GM12878 (cell line): ENCODE data around the gene COPZ1. TPM values are rescaled to one million over a fixed set of nuclear protein-coding genes. Genes with fewer than 3 reads are reported as not detected.

ENCODE experiments used
- ATF3 ChIP-seq: IDR thresholded peaks from 2 replicates; pipeline ENCODE4 v1.6.1; 2011; ENCODE audit warnings: low read depth, mild to moderate bottlenecking, low read length, moderate library complexity, borderline replicate concordance; ENCODE audit errors: extremely low read depth
- CHD1 ChIP-seq: IDR thresholded peaks from 2 replicates; pipeline ENCODE4 v1.6.1; 2012; ENCODE audit warnings: low read depth, low read length, improper control_type of control experiment
- CTCF ChIP-seq, 3 experiments: IDR thresholded peaks in 2 of 3; conservative IDR thresholded peaks in 1 of 3; 2 replicates each; pipeline ENCODE4 v1.5.1; 2011; ENCODE audit warnings: low read depth in 3 of 3, low read length in 3 of 3, mild to moderate bottlenecking in 3 of 3, control low read depth in 2 of 3, moderate library complexity in 2 of 3, inconsistent platforms in 1 of 3, mixed read lengths in 1 of 3; ENCODE audit not compliant: control insufficient read depth in 2 of 3, insufficient read depth in 1 of 3; ENCODE audit errors: extremely low read depth in 1 of 3
- DPF2 ChIP-seq: fragments of 450-650 bp; IDR thresholded peaks from 2 replicates; pipeline ENCODE4 v1.6.1; 2017; ENCODE audit warnings: mild to moderate bottlenecking
- EGR1 ChIP-seq, 2 experiments: IDR thresholded peaks; 1 replicate in 1 of 2; 2 replicates in 1 of 2; pipeline ENCODE4 v1.6.1; 2011 to 2012; ENCODE audit warnings: low read depth in 2 of 2, low read length in 2 of 2, borderline replicate concordance in 1 of 2, mild to moderate bottlenecking in 1 of 2, moderate library complexity in 1 of 2
- HCFC1 ChIP-seq: fragments of 150-350 bp; IDR thresholded peaks from 2 replicates; pipeline ENCODE4 v1.6.1; 2014; ENCODE audit warnings: low read length
- HDGF ChIP-seq: fragments of 450-650 bp; IDR thresholded peaks from 2 replicates; pipeline ENCODE4 v1.6.1; 2016; ENCODE audit warnings: antibody characterized with exemption
- MAX ChIP-seq: IDR thresholded peaks from 2 replicates; pipeline ENCODE4 v1.6.1; 2012; ENCODE audit warnings: low read depth, low read length, improper control_type of control experiment
- NFXL1 ChIP-seq: fragments of 450-650 bp; IDR thresholded peaks from 2 replicates; pipeline ENCODE4 v1.6.1; 2017; ENCODE audit warnings: antibody characterized with exemption, mild to moderate bottlenecking, borderline replicate concordance
- NFYA ChIP-seq: IDR thresholded peaks from 2 replicates; pipeline ENCODE4 v1.6.1; 2011; ENCODE audit warnings: low read depth, mild to moderate bottlenecking, low read length, improper control_type of control experiment, borderline replicate concordance
- NR2F1 ChIP-seq: fragments of 450-650 bp; conservative IDR thresholded peaks from 2 replicates; pipeline ENCODE4 v1.6.1; 2017; ENCODE audit warnings: mild to moderate bottlenecking
- PAX5 ChIP-seq: IDR thresholded peaks from 2 replicates; pipeline ENCODE4 v1.6.1; 2011; ENCODE audit warnings: low read depth, low read length, borderline replicate concordance
- POLR2A ChIP-seq: IDR thresholded peaks from 2 replicates; pipeline ENCODE4 v1.6.1; 2011; ENCODE audit warnings: low read depth, mild to moderate bottlenecking, low read length
- RFX5 ChIP-seq: IDR thresholded peaks from 2 replicates; pipeline ENCODE4 v1.6.1; 2011; ENCODE audit warnings: low read depth, low read length, improper control_type of control experiment
- RUNX3 ChIP-seq: IDR thresholded peaks from 2 replicates; pipeline ENCODE4 v1.6.1; 2012; ENCODE audit warnings: low read length, inconsistent platforms
- SIN3A ChIP-seq: IDR thresholded peaks from 2 replicates; pipeline ENCODE4 v1.6.1; 2012; ENCODE audit warnings: low read depth, low read length, improper control_type of control experiment
- SMC3 ChIP-seq: IDR thresholded peaks from 2 replicates; pipeline ENCODE4 v1.6.1; 2011; ENCODE audit warnings: low read length, improper control_type of control experiment, borderline replicate concordance
- STAT1 ChIP-seq: fragments of 450-650 bp; conservative IDR thresholded peaks from 2 replicates; pipeline ENCODE4 v1.6.1; 2014; ENCODE audit warnings: antibody characterized with exemption, mild to moderate bottlenecking
- TAF1 ChIP-seq: IDR thresholded peaks from 2 replicates; pipeline ENCODE4 v1.6.1; 2011; ENCODE audit warnings: mild to moderate bottlenecking, low read depth, low read length, borderline replicate concordance
- TBL1XR1 ChIP-seq: IDR thresholded peaks from 2 replicates; pipeline ENCODE4 v1.6.1; 2012; ENCODE audit warnings: low read depth, low read length, improper control_type of control experiment
- polyA plus RNA-seq, 11 experiments: library from polyadenylated mRNA; depleted of rRNA in 4 of 11; unstranded in 6 of 11; stranded (reverse) in 5 of 11; fragments of >200 nt; fragmentation: Nextera tagmentation in 4 of 11; fragmentation: Illumina TruSeq in 1 of 11; extraction: Ambion mirVana in 4 of 11; extraction: Trizol in 1 of 11; gene quantifications; 1 replicate in 1 of 11; 2 replicates in 10 of 11; pipeline versions ENCODE4 v1.2.1 to v1.2.3, GENCODE V29; 2011 to 2016; ENCODE audit warnings: inconsistent platforms in 2 of 11, missing spikeins in 2 of 11, low read depth in 1 of 11
- total RNA-seq, 4 experiments: library from RNA; depleted of rRNA in 3 of 4; stranded (reverse); fragments of >200 nt in 3 of 4; fragmentation: Illumina TruSeq in 1 of 4; extraction: Trizol in 1 of 4; gene quantifications; 2 replicates each; pipeline versions ENCODE4 v1.2.1 to v1.2.3, GENCODE V29; 2013 to 2021
- TF ChIP-seq, protein P1 (sequence below): fragments of 450-650 bp; IDR thresholded peaks from 2 replicates; pipeline ENCODE4 v1.6.1; 2017; ENCODE audit warnings: mild to moderate bottlenecking, low read depth, inconsistent platforms; ENCODE audit not compliant: poor library complexity, severe bottlenecking
- TF ChIP-seq, protein P2 (sequence below): fragments of 450-650 bp; IDR thresholded peaks from 2 replicates; pipeline ENCODE4 v1.6.1; 2016; ENCODE audit warnings: mild to moderate bottlenecking
- TF ChIP-seq, protein P3 (sequence below): fragments of 450-650 bp; IDR thresholded peaks from 2 replicates; pipeline ENCODE4 v1.6.1; 2016; ENCODE audit warnings: mild to moderate bottlenecking

Gene COPZ1
- total and polyA plus RNA-seq, 10 of the 15 experiments (the other 5 are each of a cell fraction or from before 2014, with no cell fraction given), result 112 to 378 (median 184) TPM

GRCh38 chr12:54324617-54325441, at the start of gene COPZ1 (continued):
- TF ChIP-seq ATF3 (peak; percentile 75; the same call in 1 of the 2 replicates), SMC3 (peak; percentile 32; the same call in 1 of the 2 replicates), TAF1 (peak; percentile 88), HDGF (0 out of 2 replicates have a peak, but pooled peaks have one; percentile 47), SIN3A (peak; percentile 75; the same call in 1 of the 2 replicates), DPF2 (0 out of 2 replicates have a peak, but pooled peaks have one; percentile 14), TBL1XR1 (no peak), POLR2A (peak; percentile 91), HCFC1 (peak; percentile 49; the same call in 1 of the 2 replicates), CHD1 (0 out of 2 replicates have a peak, but pooled peaks have one; percentile 44), MAX (peak; percentile 29; the same call in 1 of the 2 replicates), NFXL1 (no peak), EGR1 (IDR thresholded peaks at IDR 0.05; ENCODE audit: borderline replicate concordance in 1 of 2, low read depth in 2 of 2, low read length in 2 of 2) (no peak), RUNX3 (peak; percentile 89), PAX5 (0 out of 2 replicates have a peak, but pooled peaks have one; percentile 25), NFYA (peak; percentile 73; the same call in 1 of the 2 replicates), NR2F1 (peak; percentile 21; the same call in 1 of the 2 replicates), CTCF (IDR thresholded peaks at IDR 0.05 in 2 of 3, conservative IDR thresholded peaks at IDR 0.05 in 1 of 3; ENCODE audit: control insufficient read depth in 2 of 3, extremely low read depth in 1 of 3, insufficient read depth in 1 of 3, low read depth in 3 of 3, low read length in 3 of 3) (peak; percentile 73 to 88 (median 77)), RFX5 (peak; percentile 94), STAT1 (no peak)
- TF ChIP-seq, protein P1, sequence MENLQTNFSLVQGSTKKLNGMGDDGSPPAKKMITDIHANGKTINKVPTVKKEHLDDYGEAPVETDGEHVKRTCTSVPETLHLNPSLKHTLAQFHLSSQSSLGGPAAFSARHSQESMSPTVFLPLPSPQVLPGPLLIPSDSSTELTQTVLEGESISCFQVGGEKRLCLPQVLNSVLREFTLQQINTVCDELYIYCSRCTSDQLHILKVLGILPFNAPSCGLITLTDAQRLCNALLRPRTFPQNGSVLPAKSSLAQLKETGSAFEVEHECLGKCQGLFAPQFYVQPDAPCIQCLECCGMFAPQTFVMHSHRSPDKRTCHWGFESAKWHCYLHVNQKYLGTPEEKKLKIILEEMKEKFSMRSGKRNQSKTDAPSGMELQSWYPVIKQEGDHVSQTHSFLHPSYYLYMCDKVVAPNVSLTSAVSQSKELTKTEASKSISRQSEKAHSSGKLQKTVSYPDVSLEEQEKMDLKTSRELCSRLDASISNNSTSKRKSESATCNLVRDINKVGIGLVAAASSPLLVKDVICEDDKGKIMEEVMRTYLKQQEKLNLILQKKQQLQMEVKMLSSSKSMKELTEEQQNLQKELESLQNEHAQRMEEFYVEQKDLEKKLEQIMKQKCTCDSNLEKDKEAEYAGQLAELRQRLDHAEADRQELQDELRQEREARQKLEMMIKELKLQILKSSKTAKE, result peak; percentile 89
- TF ChIP-seq, protein P2, sequence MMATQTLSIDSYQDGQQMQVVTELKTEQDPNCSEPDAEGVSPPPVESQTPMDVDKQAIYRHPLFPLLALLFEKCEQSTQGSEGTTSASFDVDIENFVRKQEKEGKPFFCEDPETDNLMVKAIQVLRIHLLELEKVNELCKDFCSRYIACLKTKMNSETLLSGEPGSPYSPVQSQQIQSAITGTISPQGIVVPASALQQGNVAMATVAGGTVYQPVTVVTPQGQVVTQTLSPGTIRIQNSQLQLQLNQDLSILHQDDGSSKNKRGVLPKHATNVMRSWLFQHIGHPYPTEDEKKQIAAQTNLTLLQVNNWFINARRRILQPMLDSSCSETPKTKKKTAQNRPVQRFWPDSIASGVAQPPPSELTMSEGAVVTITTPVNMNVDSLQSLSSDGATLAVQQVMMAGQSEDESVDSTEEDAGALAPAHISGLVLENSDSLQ, result peak; percentile 98
- TF ChIP-seq, protein P3, sequence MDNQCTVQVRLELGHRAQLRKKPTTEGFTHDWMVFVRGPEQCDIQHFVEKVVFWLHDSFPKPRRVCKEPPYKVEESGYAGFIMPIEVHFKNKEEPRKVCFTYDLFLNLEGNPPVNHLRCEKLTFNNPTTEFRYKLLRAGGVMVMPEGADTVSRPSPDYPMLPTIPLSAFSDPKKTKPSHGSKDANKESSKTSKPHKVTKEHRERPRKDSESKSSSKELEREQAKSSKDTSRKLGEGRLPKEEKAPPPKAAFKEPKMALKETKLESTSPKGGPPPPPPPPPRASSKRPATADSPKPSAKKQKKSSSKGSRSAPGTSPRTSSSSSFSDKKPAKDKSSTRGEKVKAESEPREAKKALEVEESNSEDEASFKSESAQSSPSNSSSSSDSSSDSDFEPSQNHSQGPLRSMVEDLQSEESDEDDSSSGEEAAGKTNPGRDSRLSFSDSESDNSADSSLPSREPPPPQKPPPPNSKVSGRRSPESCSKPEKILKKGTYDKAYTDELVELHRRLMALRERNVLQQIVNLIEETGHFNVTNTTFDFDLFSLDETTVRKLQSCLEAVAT, result peak; percentile 27
